IMR-90 (cell line): ENCODE data around the gene KAT6B. TPM values are rescaled to one million over a fixed set of nuclear protein-coding genes. Genes with fewer than 3 reads are reported as not detected.

Experiments
- CTCF ChIP-seq: conservative IDR thresholded peaks from 2 replicates; pipeline ENCODE4 v1.5.1; 2012; ENCODE audit warnings: mild to moderate bottlenecking, low read depth, low read length, improper control_type of control experiment
- MAZ ChIP-seq: IDR thresholded peaks from 2 replicates; pipeline ENCODE4 v1.6.1; 2012; ENCODE audit warnings: low read depth, mild to moderate bottlenecking, low read length, improper control_type of control experiment, moderate library complexity, borderline replicate concordance
- polyA plus RNA-seq, 3 experiments: library from polyadenylated mRNA; depleted of rRNA; stranded (reverse); fragments of >200 nt; gene quantifications; 2 replicates each; pipeline ENCODE4 v1.2.3, GENCODE V29; 2012; ENCODE audit warnings: low replicate concordance in 1 of 3
- total RNA-seq: library from RNA; depleted of rRNA; stranded (reverse); fragments of >200 nt; gene quantifications from 2 replicates; pipeline ENCODE4 v1.2.3, GENCODE V29; 2012

The KAT6B gene
- total and polyA plus RNA-seq, 2 of the 4 experiments (the other 2 are of a cell fraction) = 8.8 to 28.1 TPM

DNA sequence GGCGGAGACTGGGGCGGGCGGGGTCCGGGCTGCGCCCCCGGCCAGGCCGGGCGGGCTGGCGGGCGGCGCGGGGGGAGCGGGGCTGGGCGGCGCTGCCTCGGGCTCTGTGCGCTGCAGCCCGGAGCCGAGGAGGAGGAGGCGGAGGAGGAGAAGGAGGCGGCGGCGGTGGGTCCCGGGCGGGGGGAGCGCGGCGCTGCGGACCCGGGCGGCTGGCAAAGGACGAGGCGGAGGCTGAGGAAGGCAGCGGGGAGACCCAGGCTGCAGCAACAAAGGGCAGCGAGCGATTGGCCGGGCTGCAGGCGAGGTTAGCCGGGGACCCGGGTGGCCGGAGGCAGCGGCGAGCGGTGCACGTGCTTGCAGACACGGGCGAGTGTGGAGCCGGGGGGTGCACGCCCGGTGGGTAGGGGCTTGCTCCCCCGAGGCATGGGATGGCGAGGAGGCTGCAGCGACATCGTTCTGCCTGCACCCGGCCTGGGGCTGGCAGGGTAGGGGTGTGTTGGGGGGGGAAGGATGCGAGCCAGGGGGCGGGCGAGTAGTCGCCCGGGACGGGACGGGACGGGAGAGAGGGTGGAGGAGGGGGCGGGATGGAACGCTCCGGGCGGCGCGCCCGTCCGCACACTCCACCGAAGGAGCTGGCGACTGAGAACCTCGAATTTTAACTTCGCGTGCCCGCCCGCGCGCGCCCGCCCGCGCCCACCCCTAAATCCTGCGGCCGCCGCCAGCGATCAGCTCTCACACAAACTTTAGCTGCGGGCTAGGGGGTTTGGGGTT lies 844 bp upstream of the KAT6B start (continued):
- TF ChIP-seq CTCF (no peak), MAZ (no peak)
